ENCODE results near the gene CDYL2. TPM values are rescaled to one million over a fixed set of nuclear protein-coding genes. Genes with fewer than 3 reads are reported as not detected.

Gene CDYL2
- total RNA-seq (10 to 100 TPM; 15.4 to 45.4 (median 32.1) TPM), total RNA-seq (16.2 to 98.5 (median 39.2) reads per million in 29 experiments)
- total RNA-seq (2013) = 15.5 TPM

DNA sequence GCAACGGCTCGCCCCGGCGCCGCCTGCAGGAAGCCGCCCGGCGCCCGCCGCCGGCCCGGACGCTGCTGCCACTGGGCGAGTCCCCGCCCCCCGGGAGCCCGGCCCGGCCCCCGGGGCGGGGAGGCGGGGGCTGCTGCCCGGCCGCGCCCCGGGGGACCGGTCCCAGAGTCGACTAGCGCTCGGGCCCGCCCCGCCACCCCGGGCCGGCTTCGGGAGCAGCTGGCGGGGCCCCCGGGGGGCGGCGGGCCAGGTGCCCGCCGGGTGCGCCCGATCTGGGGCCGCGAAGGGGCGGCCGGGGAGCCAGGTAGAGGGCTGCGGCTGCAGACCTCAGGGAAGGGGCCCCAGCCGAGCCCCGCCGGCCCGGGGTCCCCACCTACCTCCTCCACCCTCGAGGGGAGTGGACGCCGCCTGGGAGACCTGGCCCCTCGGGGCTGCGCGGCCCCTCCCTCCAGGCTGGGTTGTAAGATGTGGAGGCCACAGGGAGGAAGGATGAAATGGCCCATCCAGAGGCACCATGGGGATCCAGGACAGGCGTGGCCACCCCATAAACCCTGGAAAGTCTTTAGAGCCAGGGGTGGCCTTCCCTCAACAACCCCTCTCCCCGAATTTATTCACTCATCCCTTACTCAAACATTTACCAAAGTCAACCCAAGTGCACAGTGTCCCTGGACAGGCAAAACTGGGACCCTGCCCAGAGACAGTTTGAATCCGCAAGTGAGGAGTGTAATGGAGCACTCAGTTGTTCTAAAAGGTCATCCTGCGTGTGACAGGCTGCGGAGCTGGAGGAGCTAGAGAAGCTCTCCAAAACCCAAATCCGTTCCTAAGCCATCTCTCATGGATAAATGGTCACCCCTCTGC is at the start of gene CDYL2:
Gene CDYL2, minus strand, starts transcription at position 73 of the 858 bp plus-strand sequence. CDS start 425 bp downstream, outside the sequence.
- 3% methylated on average over 46 of the region's 63 CpGs for WGBS (ENCODE audit: insufficient coverage)
- H3K9me3 Mint-ChIP-seq = peaks cover 0 to 5% (median 0%) of the 10 kb centered on the region in 3 donors
- H3K36me3 Mint-ChIP-seq = no peaks in the 10 kb centered on the region
- peak within 1 kb of the TSS; percentile 86 to 97 (median 92) for H3K4me3 Mint-ChIP-seq
- ChIA-PET CTCF (interaction anchor here in 1 of 2 donors (0.5 kb wide), 1 partner anchor 29 kb away, joined by 3 read pairs; no protein-coding TSS in a partner anchor), POLR2A (no interaction called here)
- H3K4me1 ChIP-seq (ENCODE audit: control insufficient read depth in 1 of 2, extremely low read depth in 1 of 2, insufficient read depth in 2 of 2, low read length in 2 of 2) = peaks cover 3 to 12% of the 10 kb centered on the region in 2 experiments
- H3K27me3 ChIP-seq (replicated peaks in 1 of 2; ENCODE audit: control insufficient read depth in 2 of 2, extremely low read depth in 1 of 2, insufficient read depth in 2 of 2, low read length in 1 of 2) = peaks cover 0 to 4% of the 10 kb centered on the region in 2 experiments
- peak within 1 kb of the TSS; percentile 82 to 96 for H3K27ac Mint-ChIP-seq
- peak within 1 kb of the TSS; percentile 51 to 57 for H3K4me3 ChIP-seq (ENCODE audit: control insufficient read depth in 1 of 2, extremely low read depth in 1 of 2, low read length in 1 of 2)
- H3K27ac ChIP-seq (ENCODE audit: low read length) = no peak within 1 kb of the TSS
- peak in 17 of 35 experiments; percentile 4 to 60 (median 21) for DNase-seq
- peak; percentile 72 to 76 (median 72) for ATAC-seq (replicated peaks in 1 of 4)
- no peaks in the 10 kb centered on the region for H3K9me3 ChIP-seq
- no peaks in the 10 kb centered on the region for H3K27me3 Mint-ChIP-seq
- H3K36me3 ChIP-seq (ENCODE audit: control insufficient read depth in 2 of 2, extremely low read depth in 1 of 2, insufficient read depth in 1 of 2, low read length in 1 of 2) = no peaks in the 10 kb centered on the region
- H3K4me1 Mint-ChIP-seq = peaks cover 20 to 53% (median 36%) of the 10 kb centered on the region in 3 donors

GRCh38 chr16:80852261-80852872 is 48.0 kb upstream of the CDYL2 start:
- H3K27ac Mint-ChIP-seq = no peak overlapping the region

DNA sequence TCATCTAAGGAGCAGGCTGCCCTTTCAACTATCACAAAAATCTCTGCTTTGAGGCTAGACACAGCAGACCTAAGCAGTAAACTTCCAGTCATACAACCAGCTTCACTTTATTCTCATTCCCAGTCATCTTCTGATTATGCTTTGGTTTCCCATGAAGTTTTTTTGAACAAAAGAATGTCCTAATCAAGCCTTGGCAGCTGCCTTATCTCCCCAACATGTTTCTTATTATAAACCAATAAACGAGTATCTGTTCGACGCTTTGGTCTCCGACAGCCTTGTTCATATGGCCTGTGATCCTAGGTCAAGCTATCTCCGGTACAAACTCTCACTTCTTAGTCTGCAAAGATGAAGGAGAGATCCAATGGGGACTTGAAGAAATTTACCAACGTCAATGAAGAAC is 47.4 kb upstream of the CDYL2 start:
- ATAC-seq (replicated peaks in 1 of 4) = no peak
- CTCF ChIA-PET = no interaction called here
- no peak overlapping the region for H3K27ac ChIP-seq (ENCODE audit: low read length)
- H3K36me3 Mint-ChIP-seq = no peaks in the 10 kb centered on the region
- POLR2A ChIA-PET = no interaction called here
- no peaks in the 10 kb centered on the region for H3K36me3 ChIP-seq (ENCODE audit: control insufficient read depth in 2 of 2, extremely low read depth in 1 of 2, insufficient read depth in 1 of 2, low read length in 1 of 2)
- H3K4me1 Mint-ChIP-seq = no peaks in the 10 kb centered on the region
- H3K9me3 ChIP-seq = no peaks in the 10 kb centered on the region
- H3K27me3 ChIP-seq (replicated peaks in 1 of 2; ENCODE audit: control insufficient read depth in 2 of 2, extremely low read depth in 1 of 2, insufficient read depth in 2 of 2, low read length in 1 of 2) = peaks cover 0 to 3% of the 10 kb centered on the region in 2 experiments
- WGBS (ENCODE audit: insufficient coverage) = 80% methylated on average over 1 of the region's 6 CpGs
- no peak overlapping the region for H3K27ac Mint-ChIP-seq
- H3K4me1 ChIP-seq (ENCODE audit: control insufficient read depth in 1 of 2, extremely low read depth in 1 of 2, insufficient read depth in 2 of 2, low read length in 2 of 2) = no peaks in the 10 kb centered on the region
- no peak overlapping the region for H3K4me3 Mint-ChIP-seq
- H3K27me3 Mint-ChIP-seq = peaks cover 5 to 16% of the 10 kb centered on the region in 2 donors
- no peaks in the 10 kb centered on the region for H3K9me3 Mint-ChIP-seq
- H3K4me3 ChIP-seq (ENCODE audit: control insufficient read depth in 1 of 2, extremely low read depth in 1 of 2, low read length in 1 of 2) = no peak overlapping the region
- DNase-seq = no peak

More at GRCh38 chr16:80852261-80852872, 48.0 kb upstream of the CDYL2 start:
- Mint-ChIP-seq H3K4me3 (no peak overlapping the region), H3K9me3 (no peaks in the 10 kb centered on the region), H3K27me3 (peaks cover 6 to 17% of the 10 kb centered on the region in 2 donors), H3K36me3 (no peaks in the 10 kb centered on the region), H3K4me1 (no peaks in the 10 kb centered on the region)
- ChIA-PET POLR2A (no interaction called here), CTCF (no interaction called here)
- Histone ChIP-seq H3K27me3 (replicated peaks in 1 of 2; ENCODE audit: control insufficient read depth in 2 of 2, extremely low read depth in 1 of 2, insufficient read depth in 2 of 2, low read length in 1 of 2) (peaks cover 0 to 3% of the 10 kb centered on the region in 2 experiments), H3K4me1 (ENCODE audit: control insufficient read depth in 1 of 2, extremely low read depth in 1 of 2, insufficient read depth in 2 of 2, low read length in 2 of 2) (no peaks in the 10 kb centered on the region), H3K27ac (ENCODE audit: low read length) (no peak overlapping the region), H3K36me3 (ENCODE audit: control insufficient read depth in 2 of 2, extremely low read depth in 1 of 2, insufficient read depth in 1 of 2, low read length in 1 of 2) (no peaks in the 10 kb centered on the region), H3K9me3 (no peaks in the 10 kb centered on the region), H3K4me3 (ENCODE audit: control insufficient read depth in 1 of 2, extremely low read depth in 1 of 2, low read length in 1 of 2) (no peak overlapping the region)
- peak in 9 of 35 experiments; percentile 0 to 27 (median 3) for DNase-seq
- WGBS (ENCODE audit: insufficient coverage) = 100% methylated on average over 3 of the region's 5 CpGs
- no peak for ATAC-seq (replicated peaks in 1 of 4)

- Mint-ChIP-seq H3K36me3 (no peaks in the 10 kb centered on the region), H3K4me1 (no peaks in the 10 kb centered on the region), H3K27ac (no peak overlapping the region), H3K9me3 (no peaks in the 10 kb centered on the region), H3K27me3 (peaks cover 5 to 16% of the 10 kb centered on the region in 2 donors), H3K4me3 (no peak overlapping the region)
- H3K27me3 ChIP-seq (replicated peaks in 1 of 2; ENCODE audit: control insufficient read depth in 2 of 2, extremely low read depth in 1 of 2, insufficient read depth in 2 of 2, low read length in 1 of 2) = peaks cover 0 to 3% of the 10 kb centered on the region in 2 experiments
- DNase-seq (no peak), ATAC-seq (replicated peaks in 1 of 4) (no peak)
- no peaks in the 10 kb centered on the region for H3K9me3 ChIP-seq
- no peaks in the 10 kb centered on the region for H3K4me1 ChIP-seq (ENCODE audit: control insufficient read depth in 1 of 2, extremely low read depth in 1 of 2, insufficient read depth in 2 of 2, low read length in 2 of 2)
- H3K36me3 ChIP-seq (ENCODE audit: control insufficient read depth in 2 of 2, extremely low read depth in 1 of 2, insufficient read depth in 1 of 2, low read length in 1 of 2) = no peaks in the 10 kb centered on the region
- POLR2A ChIA-PET = no interaction called here
- no peak overlapping the region for H3K4me3 ChIP-seq (ENCODE audit: control insufficient read depth in 1 of 2, extremely low read depth in 1 of 2, low read length in 1 of 2)
- CTCF ChIA-PET = no interaction called here
- H3K27ac ChIP-seq (ENCODE audit: low read length) = no peak overlapping the region
Observed at GRCh38 chr16:80850757-80851156, 46.4 kb upstream of the CDYL2 start.

DNA sequence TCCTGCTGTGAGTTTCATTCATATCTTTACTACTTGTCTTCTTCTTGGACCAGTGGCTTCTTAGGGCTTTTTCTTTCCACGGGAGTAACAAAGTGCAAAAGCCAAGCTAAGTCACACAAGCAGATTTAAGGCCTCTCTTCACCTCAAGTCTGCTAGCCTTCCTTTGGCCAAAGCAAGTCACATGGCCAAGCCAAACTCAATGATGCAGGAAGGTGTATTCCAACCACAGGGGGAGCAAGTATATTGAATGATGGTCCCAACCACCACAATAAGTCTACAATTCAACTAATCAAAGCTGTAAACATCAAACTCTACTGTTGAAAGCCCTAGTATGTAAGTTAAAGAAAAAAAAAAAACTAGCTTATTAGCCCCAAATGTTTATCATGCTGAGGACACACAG is 44.5 kb upstream of the CDYL2 start:
- no peak overlapping the region for H3K27ac Mint-ChIP-seq
- ChIA-PET POLR2A (no interaction called here), CTCF (no interaction called here)
- DNase-seq (no peak), ATAC-seq (replicated peaks in 1 of 4) (no peak)
- Histone ChIP-seq H3K27me3 (replicated peaks in 1 of 2; ENCODE audit: control insufficient read depth in 2 of 2, extremely low read depth in 1 of 2, insufficient read depth in 2 of 2, low read length in 1 of 2) (peaks cover 0 to 3% of the 10 kb centered on the region in 2 experiments), H3K9me3 (peaks cover 2% of the 10 kb centered on the region), H3K36me3 (ENCODE audit: control insufficient read depth in 2 of 2, extremely low read depth in 1 of 2, insufficient read depth in 1 of 2, low read length in 1 of 2) (no peaks in the 10 kb centered on the region), H3K4me3 (ENCODE audit: control insufficient read depth in 1 of 2, extremely low read depth in 1 of 2, low read length in 1 of 2) (no peak overlapping the region), H3K27ac (ENCODE audit: low read length) (no peak overlapping the region), H3K4me1 (ENCODE audit: control insufficient read depth in 1 of 2, extremely low read depth in 1 of 2, insufficient read depth in 2 of 2, low read length in 2 of 2) (no peaks in the 10 kb centered on the region)
- H3K4me1 Mint-ChIP-seq = no peaks in the 10 kb centered on the region
- peaks cover 2 to 9% of the 10 kb centered on the region in 2 donors for H3K27me3 Mint-ChIP-seq
- no peak overlapping the region for H3K4me3 Mint-ChIP-seq
- peaks cover 2 to 11% (median 4%) of the 10 kb centered on the region in 3 donors for H3K9me3 Mint-ChIP-seq
- H3K36me3 Mint-ChIP-seq = no peaks in the 10 kb centered on the region
- no CpG with 5 or more reads among the region's 1 CpG for WGBS (ENCODE audit: insufficient coverage)

DNA sequence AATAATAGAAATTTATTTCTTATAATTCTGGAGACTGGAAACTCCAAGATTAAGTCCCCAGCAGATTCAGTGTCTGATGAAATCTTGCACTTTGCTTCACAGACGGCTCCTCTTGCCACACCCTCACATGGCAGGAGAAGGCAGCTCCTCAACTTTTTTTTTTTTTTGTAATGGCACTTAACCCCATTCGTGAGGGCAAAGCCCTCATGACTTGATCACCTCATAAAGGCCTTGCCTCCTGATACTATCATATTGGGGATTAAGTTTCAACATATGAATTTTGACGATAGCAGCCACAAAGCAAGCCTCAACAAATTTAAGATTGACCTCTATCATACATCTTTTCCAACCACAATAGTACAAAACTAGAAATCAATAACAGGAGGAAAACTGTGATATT is 42.3 kb upstream of the CDYL2 start:
- Histone ChIP-seq H3K9me3 (peaks cover 2% of the 10 kb centered on the region), H3K36me3 (ENCODE audit: control insufficient read depth in 2 of 2, extremely low read depth in 1 of 2, insufficient read depth in 1 of 2, low read length in 1 of 2) (no peaks in the 10 kb centered on the region), H3K27me3 (replicated peaks in 1 of 2; ENCODE audit: control insufficient read depth in 2 of 2, extremely low read depth in 1 of 2, insufficient read depth in 2 of 2, low read length in 1 of 2) (peaks cover 0 to 8% of the 10 kb centered on the region in 2 experiments), H3K4me1 (ENCODE audit: control insufficient read depth in 1 of 2, extremely low read depth in 1 of 2, insufficient read depth in 2 of 2, low read length in 2 of 2) (no peaks in the 10 kb centered on the region), H3K4me3 (ENCODE audit: control insufficient read depth in 1 of 2, extremely low read depth in 1 of 2, low read length in 1 of 2) (no peak overlapping the region), H3K27ac (ENCODE audit: low read length) (no peak overlapping the region)
- Mint-ChIP-seq H3K9me3 (peaks cover 5 to 26% (median 13%) of the 10 kb centered on the region in 3 donors), H3K27me3 (peaks cover 6 to 7% of the 10 kb centered on the region in 2 donors), H3K4me3 (no peak overlapping the region), H3K36me3 (no peaks in the 10 kb centered on the region), H3K27ac (no peak overlapping the region), H3K4me1 (no peaks in the 10 kb centered on the region)
- ATAC-seq (replicated peaks in 1 of 4) (no peak), DNase-seq (no peak)
- POLR2A ChIA-PET = interaction anchor here in 1 of 2 donors (0.7 kb wide), 1 partner anchor 38 kb away, joined by 3 read pairs; no protein-coding TSS in a partner anchor
- no CpG with 5 or more reads among the region's 3 CpGs for WGBS (ENCODE audit: insufficient coverage)
- CTCF ChIA-PET = no interaction called here

Measured in T-cell (primary cell).